Hypothalamus (tissue), 51 donors: ENCODE measurements around the gene HELB.
A peak's percentile ranks its signal among the peaks of the same experiment; 100 is the strongest.

Experiments
- DNase-seq, 51 donors: peaks; one replicate each; lab custom pipeline; 2025; lab: John Stamatoyannopoulos, UW

The HELB gene

GRCh38 chr12:66354291-66354690, 52.0 kb downstream of the HELB start:
- DNase-seq = peak in 9 of 51 donors; percentile 1 to 16 (median 4)

- DNase-seq = no peak
Measured at GRCh38 chr12:66359300-66359699, 57.0 kb downstream of the HELB start.

GRCh38 chr12:66361703-66362102, 59.4 kb downstream of the HELB start:
- no peak for DNase-seq

GRCh38 chr12:66365718-66366490, 63.6 kb downstream of the HELB start:
- no peak for DNase-seq

GRCh38 chr12:66367015-66367667, 64.8 kb downstream of the HELB start:
- no peak for DNase-seq

- no peak for DNase-seq
Measured at GRCh38 chr12:66371982-66372381, 69.7 kb downstream of the HELB start.

GRCh38 chr12:66375560-66375959, 73.3 kb downstream of the HELB start:
- no peak for DNase-seq

GRCh38 chr12:66379616-66380015, 77.3 kb downstream of the HELB start:
- no peak for DNase-seq

- DNase-seq = no peak
Measured at GRCh38 chr12:66380769-66381535, 78.7 kb downstream of the HELB start.

- no peak for DNase-seq
Measured at GRCh38 chr12:66387117-66387516, 84.8 kb downstream of the HELB start.
